ENCODE measurements around the gene NACC2. TPM values are rescaled to one million over a fixed set of nuclear protein-coding genes. Genes with fewer than 3 reads are reported as not detected.

Gene NACC2
- total and polyA plus RNA-seq, 9 of the 15 experiments (the other 6 are each of a cell fraction or from before 2014, with no cell fraction given), result 0.70 to 25.1 (median 5.6) TPM

GRCh38 chr9:136052991-136053756 is 41.9 kb downstream of the NACC2 start (continued):
- no peak for TF ChIP-seq USF2 (CRISPR knock-in tag; IDR thresholded peaks at IDR 0.05)
- TF ChIP-seq CSDE1 (IDR thresholded peaks at IDR 0.05), result no peak
- TF ChIP-seq MIER1 (IDR thresholded peaks at IDR 0.05; ENCODE audit: low read depth), result no peak
- TF ChIP-seq ZNF644 (tag; IDR thresholded peaks at IDR 0.05; ENCODE audit: low read depth), result no peak
- no peak for TF ChIP-seq ZBTB5 (IDR thresholded peaks at IDR 0.05)
- TF ChIP-seq ZNF75A (CRISPR knock-in tag; IDR thresholded peaks at IDR 0.05), result no peak
- TF ChIP-seq MXI1 (IDR thresholded peaks at IDR 0.05; ENCODE audit: low read depth, low read length), result no peak
- no peak for TF ChIP-seq NFIC (IDR thresholded peaks at IDR 0.05)

DNA sequence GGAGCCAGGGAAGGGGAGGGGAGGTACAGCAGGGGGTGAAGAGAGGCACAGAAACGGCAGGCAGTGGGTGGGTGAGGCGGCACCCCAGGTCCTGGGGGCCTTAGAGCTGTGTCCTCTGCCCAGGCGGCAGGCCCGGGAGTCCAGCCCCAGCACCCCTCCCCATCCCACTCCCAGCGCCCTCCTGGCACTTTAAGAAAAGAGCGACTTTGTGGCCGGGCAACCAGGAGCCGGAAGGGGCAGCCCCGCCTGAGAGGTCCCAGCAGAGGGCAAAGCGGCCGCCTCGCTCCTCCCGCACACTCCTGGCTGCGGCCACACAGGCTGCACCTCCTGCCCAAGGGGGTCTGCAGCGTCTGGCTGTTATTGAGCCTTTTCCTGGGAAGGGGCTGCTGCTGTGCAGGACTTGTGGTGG is 42.6 kb downstream of the NACC2 start:
- in situ Hi-C loops (cut with MboI), result no loop called here
- FAIRE-seq, result no peak
- H3K9ac ChIP-seq (ENCODE audit: insufficient read depth in 1 of 2, low read depth in 2 of 2, low read length in 2 of 2), result no peak overlapping the region
- H3K36me3 ChIP-seq (ENCODE audit: control insufficient read depth, insufficient read depth, low read length), result peaks cover 38% of the 10 kb centered on the region; the same call in 1 of the 3 replicates
- H3K4me2 ChIP-seq (ENCODE audit: insufficient read depth, low read length), result no peak overlapping the region
- CTCF ChIA-PET (ENCODE audit: low intra/inter-chr PET ratio), result no interaction called here
- no peak overlapping the region for H2AFZ ChIP-seq (ENCODE audit: low read depth, low read length)
- no peak overlapping the region for H3K4me3 ChIP-seq
- no peaks in the 10 kb centered on the region for H3K9me1 ChIP-seq (ENCODE audit: control insufficient read depth, insufficient read depth, low read length)
- no peak overlapping the region for H3K27ac ChIP-seq (ENCODE audit: extremely low read depth, low read depth, low read length)
- H3K4me1 ChIP-seq (replicated peaks in 1 of 2; ENCODE audit: control insufficient read depth in 2 of 2, insufficient read depth in 2 of 2, low read length in 2 of 2), result peaks cover 0 to 66% of the 10 kb centered on the region in 2 experiments; a peak in 2 of 5 replicates
- H3K9me3 ChIP-seq (replicated peaks; ENCODE audit: control insufficient read depth, insufficient read depth, low read depth, low read length), result no peaks in the 10 kb centered on the region
- no peak for TF ChIP-seq L3MBTL2 (IDR thresholded peaks at IDR 0.05)
- TF ChIP-seq RBM34 (IDR thresholded peaks at IDR 0.05; ENCODE audit: borderline replicate concordance, insufficient read depth, low read length), result no peak
- TF ChIP-seq, protein P1, sequence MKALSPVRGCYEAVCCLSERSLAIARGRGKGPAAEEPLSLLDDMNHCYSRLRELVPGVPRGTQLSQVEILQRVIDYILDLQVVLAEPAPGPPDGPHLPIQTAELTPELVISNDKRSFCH (CRISPR knock-in tag; IDR thresholded peaks at IDR 0.05), result no peak
- TF ChIP-seq, protein P1 (tag; IDR thresholded peaks at IDR 0.05), result no peak
- TF ChIP-seq PCBP1 (IDR thresholded peaks at IDR 0.05; ENCODE audit: low read depth, low read length, poor library complexity, severe bottlenecking), result peak; percentile 22
- TF ChIP-seq, protein P2, sequence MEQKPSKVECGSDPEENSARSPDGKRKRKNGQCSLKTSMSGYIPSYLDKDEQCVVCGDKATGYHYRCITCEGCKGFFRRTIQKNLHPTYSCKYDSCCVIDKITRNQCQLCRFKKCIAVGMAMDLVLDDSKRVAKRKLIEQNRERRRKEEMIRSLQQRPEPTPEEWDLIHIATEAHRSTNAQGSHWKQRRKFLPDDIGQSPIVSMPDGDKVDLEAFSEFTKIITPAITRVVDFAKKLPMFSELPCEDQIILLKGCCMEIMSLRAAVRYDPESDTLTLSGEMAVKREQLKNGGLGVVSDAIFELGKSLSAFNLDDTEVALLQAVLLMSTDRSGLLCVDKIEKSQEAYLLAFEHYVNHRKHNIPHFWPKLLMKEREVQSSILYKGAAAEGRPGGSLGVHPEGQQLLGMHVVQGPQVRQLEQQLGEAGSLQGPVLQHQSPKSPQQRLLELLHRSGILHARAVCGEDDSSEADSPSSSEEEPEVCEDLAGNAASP (IDR thresholded peaks at IDR 0.05), result no peak
- no peak for TF ChIP-seq NCOA2 (IDR thresholded peaks at IDR 0.05; ENCODE audit: partially characterized antibody in 2 of 2)
- TF ChIP-seq ESRRB (CRISPR knock-in tag; IDR thresholded peaks at IDR 0.05; ENCODE audit: borderline replicate concordance), result no peak
- TF ChIP-seq NELFE (IDR thresholded peaks at IDR 0.05; ENCODE audit: insufficient read depth, insufficient read length), result no peak
- H3K79me2 ChIP-seq (ENCODE audit: control insufficient read depth, insufficient read depth, low read length), result peaks cover 38% of the 10 kb centered on the region; the same call in 2 of the 3 replicates
- H4K20me1 ChIP-seq (replicated peaks; ENCODE audit: control insufficient read depth, insufficient read depth, low read length), result peaks cover 14% of the 10 kb centered on the region
- BruUV-seq (replicated peaks), result no TSS peak
- POLR2A ChIA-PET, result no interaction called here
- 100% methylated on average over 3 of the region's 15 CpGs for WGBS (ENCODE audit: insufficient coverage, low coverage, missing lambda C conversion rate)
- no peak for ATAC-seq
- intact Hi-C loops (cut with micrococcal nuclease), result no loop called here
- DNase-seq (ENCODE audit: extremely low read depth in 1 of 4, low spot score in 3 of 4), result no peak
- H3K27me3 ChIP-seq (ENCODE audit: control insufficient read depth in 2 of 2, insufficient read depth in 2 of 2, low read length in 2 of 2), result no peaks in the 10 kb centered on the region

Data from K562 (cell line).